MG63 (cell line): ENCODE measurements around the gene DNAL1. TPM values are rescaled to one million over a fixed set of nuclear protein-coding genes. Genes with fewer than 3 reads are reported as not detected.

Experiments used
- total RNA-seq: library from RNA; depleted of rRNA; stranded (reverse); fragments of >200 nt; shearing (Covaris generic); gene quantifications from 2 replicates; pipeline ENCODE4 v1.2.3, GENCODE V29; 2014; ENCODE audit warnings: low replicate concordance; rRNA removed

The DNAL1 gene
- total RNA-seq, 1 experiment from 2014 or later, result 7.0 TPM

Other genes with a start within 250 kb of the DNAL1 start
- 12.2 and 21.5 TPM in 2 replicates for gene NUMB, start 186.4 kb upstream of the DNAL1 start, total RNA-seq
- 14.2 and 23.6 TPM in 2 replicates for gene RIOX1, start 154.1 kb upstream of the DNAL1 start, total RNA-seq
- gene ACOT1, start 107.8 kb upstream of the DNAL1 start, total RNA-seq, result 0.16 TPM in 1 of 2 replicates, not detected in the other
- gene HEATR4, start 86.0 kb upstream of the DNAL1 start, total RNA-seq, result not detected in 2 replicates
- 27.8 and 33.4 TPM in 2 replicates for gene ACOT2, start 75.8 kb upstream of the DNAL1 start, total RNA-seq
- gene ACOT4, start 53.1 kb upstream of the DNAL1 start, total RNA-seq, result 0.44 and 0.76 TPM in 2 replicates
- gene ACOT6, start 32.5 kb upstream of the DNAL1 start, total RNA-seq, result not detected in 2 replicates
- gene PNMA1, start 69.4 kb downstream of the DNAL1 start, total RNA-seq, result 22.1 and 38.5 TPM in 2 replicates
- gene PTGR2, start 206.8 kb downstream of the DNAL1 start, total RNA-seq, result 4.8 and 6.2 TPM in 2 replicates
- 50.9 and 68.0 TPM in 2 replicates for gene ZNF410, start 241.9 kb downstream of the DNAL1 start, total RNA-seq